EL (cell line): Measurements from ENCODE around the gene TMED4.

Source experiments
- DNase-seq: peaks from one replicate; pipeline ENCODE4 v3.0.0-alpha.2; 2016

TMED4 gene

DNA sequence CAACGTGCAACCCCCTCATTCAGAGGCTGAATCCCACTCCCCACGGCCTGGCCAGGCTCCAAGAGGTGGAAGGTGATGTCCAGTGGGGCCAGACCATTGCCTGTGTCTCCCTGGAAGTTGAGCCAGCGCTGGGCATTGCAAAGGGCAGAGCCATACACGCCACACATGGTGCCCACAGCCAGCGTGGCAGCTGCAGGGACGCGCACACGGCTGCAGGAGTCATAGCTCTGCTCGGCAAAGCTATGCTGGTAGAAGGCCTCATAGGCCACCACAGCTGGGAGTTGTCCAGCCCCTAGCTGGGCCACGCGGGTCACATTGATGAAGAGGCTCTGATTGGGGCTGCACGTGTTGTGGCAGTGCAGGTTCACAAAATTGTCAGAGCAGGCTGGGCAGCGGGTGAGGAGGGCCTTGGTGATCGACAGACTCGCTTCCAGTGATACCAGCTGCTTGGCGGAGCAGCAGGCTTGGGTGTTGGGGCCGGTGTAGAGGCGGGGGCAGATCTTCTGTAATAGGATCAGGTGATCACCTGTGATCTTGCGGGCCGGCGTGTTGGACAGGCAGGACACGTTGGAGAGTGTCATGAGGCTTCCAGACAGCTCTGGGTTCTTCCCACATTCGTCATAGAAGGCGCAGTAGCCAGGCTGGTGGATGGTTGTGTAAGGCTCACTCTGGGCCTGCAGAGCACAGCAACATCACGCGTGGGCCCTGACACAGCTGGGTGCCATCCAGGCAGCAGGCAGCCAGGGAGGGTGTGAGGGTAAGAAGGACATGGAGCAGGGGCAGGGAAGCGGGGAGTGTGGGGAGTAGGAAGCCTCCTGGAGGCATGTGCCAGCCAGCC lies 42.1 kb downstream of the TMED4 start:
- DNase-seq: no peak

DNA sequence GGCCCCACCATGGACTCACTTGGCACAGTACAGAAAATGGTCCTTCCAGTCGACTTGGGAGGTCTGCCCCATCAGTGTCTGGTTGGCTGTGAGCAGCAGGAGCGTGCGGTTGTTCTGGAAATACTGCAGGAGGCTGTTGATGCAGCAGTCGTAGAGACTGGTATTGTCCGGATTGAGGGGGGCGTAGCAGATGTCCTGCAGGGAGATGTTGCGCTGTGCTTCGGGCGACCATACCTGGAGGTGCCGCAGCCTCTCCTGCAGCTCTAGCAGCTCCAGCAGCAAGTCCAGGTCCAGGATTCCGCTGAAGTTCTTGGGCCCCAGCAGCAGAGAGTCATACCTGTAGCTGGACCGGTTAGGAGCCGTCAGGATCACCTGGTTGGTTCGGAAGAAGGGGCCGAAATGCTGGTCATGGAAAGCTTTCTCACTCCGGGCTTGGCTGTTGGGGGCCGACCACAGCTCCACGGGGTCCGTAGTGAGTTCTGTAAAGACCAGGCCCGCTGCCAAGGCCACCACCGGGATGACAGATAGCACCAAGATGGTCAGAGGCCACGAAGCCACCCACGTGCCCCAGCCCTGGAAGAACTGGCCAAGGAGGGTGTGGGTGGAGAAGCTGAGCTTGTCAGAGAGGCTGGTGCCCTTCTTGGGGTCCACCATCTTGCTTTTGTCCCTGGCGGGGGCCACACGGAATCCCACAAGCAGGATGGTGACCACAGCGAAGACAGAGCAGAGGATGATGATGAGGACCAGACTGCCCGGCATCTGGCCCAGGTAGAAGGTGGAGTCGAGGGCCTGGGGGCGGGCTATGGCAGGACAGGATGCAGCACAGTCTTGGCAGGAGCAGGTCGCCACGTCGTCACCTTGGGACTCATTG lies 43.0 kb downstream of the TMED4 start:
- no peak for DNase-seq

DNA sequence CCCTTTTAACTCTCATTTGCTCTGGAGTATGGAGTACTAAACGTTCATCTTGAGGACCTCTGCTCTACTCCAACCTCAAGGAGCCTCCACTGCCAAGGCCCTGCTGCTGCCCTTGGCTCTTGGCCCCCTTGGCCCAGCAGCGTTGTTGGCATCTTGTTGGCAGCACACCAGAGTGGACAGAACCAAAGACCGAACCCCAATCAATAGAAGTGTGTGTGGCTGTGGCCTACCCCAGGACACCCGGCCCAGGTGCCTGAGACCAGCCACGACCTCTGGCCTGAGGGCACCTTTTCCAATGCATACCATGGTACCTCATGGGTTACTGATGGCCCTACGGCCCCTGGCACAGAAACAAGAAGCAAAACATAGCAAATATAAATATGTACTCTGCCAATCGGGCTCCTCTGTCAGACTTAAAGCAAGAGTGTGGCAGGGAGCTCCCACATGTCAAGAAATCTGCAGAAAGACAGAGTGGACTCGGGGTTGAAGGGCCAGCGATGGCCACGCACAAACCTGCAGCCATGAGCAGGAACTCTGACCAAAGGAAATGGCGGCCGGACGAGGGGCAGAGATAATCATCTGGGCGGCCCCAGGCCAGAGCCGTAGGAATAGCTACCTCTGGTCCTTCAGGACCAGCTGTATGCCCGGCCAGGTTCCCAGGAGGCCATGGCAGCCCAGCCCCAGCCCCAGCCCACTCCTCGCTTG lies 43.8 kb downstream of the TMED4 start:
- DNase-seq: no peak

DNA sequence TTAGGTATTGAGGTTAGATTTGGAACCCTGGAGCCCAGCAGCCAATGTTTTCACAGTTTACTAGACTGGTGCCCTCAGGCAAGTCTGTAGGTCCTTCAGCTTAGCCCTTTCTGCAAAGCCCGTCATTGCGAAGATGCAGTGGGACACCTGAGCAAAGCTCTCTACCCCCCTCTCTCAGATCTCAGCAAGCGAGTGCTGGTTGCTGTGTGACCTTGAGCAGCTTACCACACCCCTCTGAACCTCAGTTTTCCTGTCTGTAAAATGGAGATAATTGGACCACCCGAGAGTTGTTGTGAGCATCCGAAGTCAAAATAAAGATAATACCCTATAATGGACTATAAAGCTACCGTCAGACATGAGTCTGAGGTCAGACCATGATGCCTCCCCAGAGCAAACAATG lies 44.6 kb downstream of the TMED4 start:
- DNase-seq: no peak

DNA sequence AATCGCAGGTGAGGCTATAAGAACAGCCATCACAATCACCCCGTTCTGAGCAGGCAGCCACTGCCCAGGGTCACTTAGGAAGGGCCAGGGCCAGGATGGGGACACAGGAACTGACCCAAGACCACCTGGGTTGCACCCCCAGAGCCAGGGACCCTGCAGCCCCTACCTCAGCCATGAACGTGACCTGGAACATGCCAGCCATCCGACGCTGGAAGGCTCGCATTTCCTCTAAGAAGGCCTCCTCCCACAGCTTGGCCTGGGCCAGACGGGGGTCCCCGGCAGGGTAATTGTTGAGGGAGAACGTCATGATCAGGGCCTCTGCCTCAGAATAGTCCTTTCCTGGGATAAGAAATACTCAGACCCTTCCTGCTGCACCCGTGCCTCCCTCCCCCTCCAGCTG lies 45.9 kb downstream of the TMED4 start:
- DNase-seq: no peak

DNA sequence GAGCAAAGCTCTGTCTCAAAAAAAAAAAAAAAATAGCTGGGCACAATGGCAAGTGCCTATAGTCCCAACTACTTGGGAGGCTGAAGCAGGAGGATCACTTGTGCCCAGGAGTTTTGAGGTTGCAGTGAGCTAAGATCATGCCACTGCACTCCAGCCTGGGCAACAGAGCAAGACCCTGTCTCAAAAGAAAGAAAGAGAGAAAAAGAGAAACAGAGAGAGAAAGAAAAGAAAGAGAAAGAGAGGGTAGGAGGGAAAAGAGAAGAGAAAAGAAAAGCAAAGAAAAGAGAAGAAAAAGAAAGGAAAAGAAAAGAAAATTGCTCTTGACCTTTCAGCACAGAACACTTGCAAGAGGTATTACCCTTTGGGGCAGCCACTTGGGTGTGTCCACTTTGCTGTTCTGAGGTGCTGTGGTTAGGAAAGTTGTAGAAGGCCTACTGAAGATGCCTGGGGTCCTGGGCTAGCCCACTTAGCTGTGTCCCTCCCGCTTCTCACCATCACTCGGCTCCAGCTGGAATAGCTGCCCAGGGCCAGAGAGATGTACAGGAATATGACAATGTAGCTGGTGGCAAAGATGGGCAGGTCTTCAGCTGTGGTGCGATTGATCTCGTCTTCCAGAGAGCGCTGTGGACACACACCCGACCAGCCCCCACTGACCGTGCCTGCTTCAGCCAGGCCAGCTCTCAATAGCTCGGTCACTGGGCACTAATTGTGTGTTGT lies 46.5 kb downstream of the TMED4 start:
- DNase-seq: no peak

DNA sequence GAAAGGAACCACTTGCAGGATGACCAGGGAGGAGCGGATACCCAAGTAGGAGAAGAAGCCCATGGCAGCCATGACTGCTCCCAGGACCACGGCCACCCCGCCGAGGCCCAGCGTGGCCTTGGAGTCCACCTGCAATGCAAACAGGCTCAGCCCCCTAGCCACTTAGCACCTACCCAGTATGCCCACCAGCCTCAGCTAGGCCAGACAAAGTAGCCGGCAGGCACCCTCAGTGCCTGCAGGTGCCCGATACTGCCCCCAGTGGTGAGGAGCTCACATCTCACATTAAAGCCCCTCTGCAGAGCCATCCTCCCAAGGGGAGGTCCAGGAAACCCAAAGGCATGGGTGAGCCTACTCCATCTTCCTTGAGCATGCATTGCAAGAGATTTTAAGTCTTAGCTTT lies 47.5 kb downstream of the TMED4 start:
- peak; percentile 51 for DNase-seq

DNA sequence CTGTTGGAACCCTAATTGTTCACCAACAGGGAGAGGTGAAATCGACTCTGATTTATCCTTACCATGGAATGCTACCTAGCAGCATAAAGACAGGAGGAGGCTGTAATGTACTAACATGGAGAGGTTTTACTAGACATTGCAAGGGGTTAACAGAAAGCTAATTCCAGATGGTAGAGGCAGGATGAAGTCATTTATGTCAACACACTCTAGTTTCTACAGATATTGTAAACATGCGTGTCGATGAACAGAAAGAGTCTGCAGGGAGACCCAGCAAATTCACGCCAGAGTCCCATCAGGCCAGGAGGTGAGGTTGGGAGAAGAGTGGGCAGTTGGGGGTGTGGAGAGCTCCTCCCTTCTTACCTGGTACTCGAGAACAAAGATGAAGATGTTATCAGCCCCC lies 47.9 kb downstream of the TMED4 start:
- no peak for DNase-seq

DNA sequence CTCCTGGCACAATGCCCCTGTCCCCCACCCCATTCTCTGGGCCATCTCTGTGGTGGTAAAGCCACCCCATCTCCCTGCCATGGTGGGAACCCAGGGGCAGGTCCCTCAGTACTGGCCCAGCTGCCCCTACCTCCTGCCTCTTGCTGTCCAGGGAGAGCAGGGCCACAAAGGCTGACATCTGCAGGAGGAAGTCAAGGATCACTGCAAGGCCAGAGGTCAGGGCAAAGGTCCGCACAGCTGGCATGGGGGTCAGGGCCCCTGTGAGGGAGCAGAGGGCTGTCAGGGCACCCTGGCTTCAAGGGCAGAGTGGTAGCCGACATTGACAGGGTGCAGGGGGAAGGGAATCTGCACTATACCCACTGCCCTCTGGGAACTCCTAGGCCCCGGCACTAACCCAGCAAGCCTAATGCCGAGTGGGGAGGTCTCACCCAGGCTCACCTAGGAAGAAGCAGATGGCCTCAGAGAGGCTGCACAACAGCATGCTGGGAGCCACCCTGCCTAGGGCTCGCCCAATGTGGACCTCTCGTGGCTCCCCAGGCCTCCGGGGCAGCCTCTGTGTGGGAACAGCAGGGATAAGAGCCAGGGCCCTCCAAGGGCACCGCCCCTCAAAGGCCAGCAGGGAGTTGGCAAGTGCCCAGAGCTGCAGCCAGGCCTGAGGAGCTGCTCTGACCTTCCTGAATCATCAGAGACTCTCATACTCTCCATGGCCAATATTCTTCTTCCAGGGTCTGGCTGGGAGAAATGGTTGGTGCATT lies 48.6 kb downstream of the TMED4 start:
- DNase-seq: peak; percentile 24

DNA sequence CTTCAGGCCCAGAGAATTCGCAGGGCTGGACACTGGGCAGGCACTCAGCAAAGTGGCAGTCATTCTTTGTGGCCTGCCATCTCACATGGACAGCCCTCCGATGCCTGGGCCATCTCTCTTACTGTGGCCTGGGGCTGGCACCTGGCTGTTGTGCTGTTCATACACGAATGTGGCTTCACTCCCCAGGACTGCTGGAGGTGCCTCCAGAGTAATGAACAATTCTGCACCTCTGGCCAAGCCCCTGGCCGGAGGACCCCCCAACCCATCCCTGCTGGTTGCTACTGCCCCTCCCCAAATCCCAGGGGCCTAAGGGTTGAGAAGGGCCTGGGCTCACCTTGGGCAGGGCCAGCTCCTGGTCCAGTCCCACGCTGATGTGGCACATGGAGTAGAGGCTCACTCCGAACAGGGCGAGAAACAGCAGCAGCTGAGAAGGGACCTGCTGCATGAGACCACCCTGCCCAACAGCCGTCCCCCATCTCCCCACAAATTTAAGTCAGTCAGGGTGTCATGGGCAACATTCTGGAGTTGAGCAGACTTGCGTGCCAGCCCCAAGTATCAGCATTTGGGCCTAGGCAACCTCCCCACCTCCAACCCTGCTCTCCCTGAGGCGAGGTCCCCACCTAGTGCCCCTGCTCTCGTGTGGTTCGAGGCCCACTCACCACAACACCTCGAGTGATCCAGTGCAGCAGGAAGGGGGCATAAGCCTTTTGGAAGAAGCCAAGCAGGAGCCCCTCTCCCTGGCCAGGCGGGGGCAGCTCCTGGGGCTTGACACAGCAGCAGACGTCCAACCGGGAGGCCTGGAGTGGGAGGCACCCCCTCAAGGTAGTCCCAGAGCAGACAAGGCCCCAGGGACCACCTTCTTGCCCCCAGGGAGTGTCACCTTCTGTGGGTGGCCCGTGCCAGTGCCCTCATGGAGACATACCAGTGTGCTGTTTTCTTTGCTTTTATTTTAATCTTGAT lies 50.3 kb downstream of the TMED4 start:
- no peak for DNase-seq

DNA sequence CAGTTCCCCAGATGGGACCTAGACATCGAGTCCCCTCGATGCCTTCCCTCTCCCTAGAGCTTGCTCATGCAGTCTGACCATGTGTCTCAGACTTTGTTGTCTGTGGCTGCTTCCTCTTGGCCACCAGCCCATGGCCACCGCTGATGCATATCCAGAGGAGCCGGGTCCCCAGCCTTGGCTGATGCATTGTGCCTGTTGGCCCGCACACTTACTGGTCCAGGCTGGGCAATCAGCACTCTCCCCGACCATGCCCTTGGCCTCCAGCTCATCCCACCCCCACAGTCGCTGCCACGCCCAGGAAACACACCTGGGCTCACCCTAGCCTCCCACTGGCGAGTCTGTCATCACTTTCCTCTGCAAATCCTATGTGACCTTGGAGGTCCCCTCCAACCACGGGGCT lies 51.0 kb downstream of the TMED4 start:
- DNase-seq: no peak
